Measurements from ENCODE around the gene CEP83. TPM values are rescaled to one million over a fixed set of nuclear protein-coding genes. Genes with fewer than 3 reads are reported as not detected.

The CEP83 gene
- total RNA-seq, 1 donor from 2014 or later, result 11.6 TPM

- no peak overlapping the region for H3K4me3 ChIP-seq
- H3K36me3 ChIP-seq, result no peaks in the 10 kb centered on the region
- H3K9me3 ChIP-seq, result no peaks in the 10 kb centered on the region
- ATAC-seq (no peak), DNase-seq (no peak)
- intact Hi-C loops (cut with DNase I), result no loop called here
- no peaks in the 10 kb centered on the region for H3K27me3 ChIP-seq (ENCODE audit: low read depth)
- H3K4me1 ChIP-seq, result peaks cover 6% of the 10 kb centered on the region
- no peak overlapping the region for H3K27ac ChIP-seq
- TF ChIP-seq CTCF (IDR thresholded peaks at IDR 0.05), result no peak
These were observed 119.1 kb downstream of the CEP83 start for GRCh38 chr12:94340573-94340972.

GRCh38 chr12:94338006-94338794 lies 121.5 kb downstream of the CEP83 start:
- DNase-seq (no peak), ATAC-seq (no peak)
- no peak overlapping the region for H3K4me3 ChIP-seq
- TF ChIP-seq CTCF (IDR thresholded peaks at IDR 0.05), result no peak
- H3K4me1 ChIP-seq, result peaks cover 6% of the 10 kb centered on the region
- intact Hi-C loops (cut with DNase I), result no loop called here
- no peak overlapping the region for H3K27ac ChIP-seq
- no peaks in the 10 kb centered on the region for H3K9me3 ChIP-seq
- H3K36me3 ChIP-seq, result no peaks in the 10 kb centered on the region
- no peaks in the 10 kb centered on the region for H3K27me3 ChIP-seq (ENCODE audit: low read depth)

GRCh38 chr12:94336211-94336925 lies 123.3 kb downstream of the CEP83 start:
- DNase-seq (no peak), ATAC-seq (no peak)
- no peak for TF ChIP-seq CTCF (IDR thresholded peaks at IDR 0.05)
- H3K4me3 ChIP-seq, result no peak overlapping the region
- no peak overlapping the region for H3K27ac ChIP-seq
- H3K36me3 ChIP-seq, result no peaks in the 10 kb centered on the region
- intact Hi-C loops (cut with DNase I), result no loop called here
- H3K9me3 ChIP-seq, result no peaks in the 10 kb centered on the region
- peaks cover 6% of the 10 kb centered on the region for H3K4me1 ChIP-seq
- H3K27me3 ChIP-seq (ENCODE audit: low read depth), result no peaks in the 10 kb centered on the region

GRCh38 chr12:94333396-94333795 lies 126.3 kb downstream of the CEP83 start:
- H3K4me3 ChIP-seq, result no peak overlapping the region
- no peaks in the 10 kb centered on the region for H3K9me3 ChIP-seq
- H3K4me1 ChIP-seq, result peaks cover 6% of the 10 kb centered on the region
- intact Hi-C loops (cut with DNase I), result no loop called here
- TF ChIP-seq CTCF (IDR thresholded peaks at IDR 0.05), result no peak
- H3K27me3 ChIP-seq (ENCODE audit: low read depth), result no peaks in the 10 kb centered on the region
- H3K36me3 ChIP-seq, result no peaks in the 10 kb centered on the region
- DNase-seq (no peak), ATAC-seq (no peak)
- no peak overlapping the region for H3K27ac ChIP-seq

- H3K9me3 ChIP-seq, result no peaks in the 10 kb centered on the region
- DNase-seq (no peak), ATAC-seq (no peak)
- no peaks in the 10 kb centered on the region for H3K27me3 ChIP-seq (ENCODE audit: low read depth)
- no peak overlapping the region for H3K27ac ChIP-seq
- no peaks in the 10 kb centered on the region for H3K4me1 ChIP-seq
- H3K36me3 ChIP-seq, result no peaks in the 10 kb centered on the region
- intact Hi-C loops (cut with DNase I), result no loop called here
- no peak overlapping the region for H3K4me3 ChIP-seq
- no peak for TF ChIP-seq CTCF (IDR thresholded peaks at IDR 0.05)
These were observed 130.3 kb downstream of the CEP83 start for GRCh38 chr12:94329366-94329765.
